Keratinocyte (primary cell): ENCODE measurements around the gene NAXE. TPM values are rescaled to one million over a fixed set of nuclear protein-coding genes. Genes with fewer than 3 reads are reported as not detected.
A peak's percentile ranks its signal among the peaks of the same experiment; 100 is the strongest.

Source experiments
- DNase-seq: peaks from one replicate; pipeline ENCODE4 v3.0.0-alpha.2; 2011; ENCODE audit warnings: low read depth, missing footprints, low spot score
- FAIRE-seq: peaks from 2 replicates; lab custom pipeline; 2011; peaks lifted over from hg19 to GRCh38; lab: Jason Lieb, UNC
- H2AFZ ChIP-seq: 2 replicates; pipeline ENCODE4 v1.6.0; 2012; ENCODE audit warnings: low read length, control low read depth, inconsistent platforms; ENCODE audit not compliant: control insufficient read depth
- H3K27ac ChIP-seq: 2 replicates; pipeline ENCODE4 v1.5.1; 2011; ENCODE audit warnings: low read length; ENCODE audit not compliant: control insufficient read depth, insufficient read depth
- H3K27me3 ChIP-seq: 3 replicates; pipeline ENCODE4 v1.6.0; 2011; ENCODE audit warnings: low read length; ENCODE audit not compliant: control insufficient read depth, insufficient read depth; ENCODE audit errors: extremely low read depth
- H3K36me3 ChIP-seq, 2 experiments: 2 replicates in 1 of 2; 3 replicates in 1 of 2; pipeline ENCODE4 v1.5.1; 2011; ENCODE audit warnings: low read length in 2 of 2, mild to moderate bottlenecking in 1 of 2; ENCODE audit not compliant: control insufficient read depth in 2 of 2, insufficient read depth in 2 of 2; ENCODE audit errors: extremely low read depth in 1 of 2
- H3K4me1 ChIP-seq: 3 replicates; pipeline ENCODE4 v1.5.1; 2011; ENCODE audit warnings: low read length; ENCODE audit not compliant: control insufficient read depth, insufficient read depth; ENCODE audit errors: extremely low read depth
- H3K4me2 ChIP-seq: 3 replicates; pipeline ENCODE4 v1.6.0; 2011; ENCODE audit warnings: low read depth, low read length; ENCODE audit not compliant: control insufficient read depth, insufficient read depth; ENCODE audit errors: extremely low read depth
- H3K4me3 ChIP-seq, 3 experiments: fragments of 200-600 bp in 1 of 3; sonication (generic) in 1 of 3; 2 replicates in 2 of 3; 3 replicates in 1 of 3; pipeline ENCODE4 v1.5.1; 2011 to 2016; ENCODE audit warnings: low read length in 3 of 3, mild to moderate bottlenecking in 3 of 3, control low read depth in 2 of 3, inconsistent platforms in 1 of 3, low read depth in 1 of 3, mixed read lengths in 1 of 3, mixed run types in 1 of 3, moderate library complexity in 1 of 3; ENCODE audit not compliant: control insufficient read depth in 2 of 3, insufficient read depth in 2 of 3; ENCODE audit errors: extremely low read depth in 1 of 3
- H3K79me2 ChIP-seq: 2 replicates; pipeline ENCODE4 v1.6.0; 2012; ENCODE audit warnings: low read length; ENCODE audit not compliant: control insufficient read depth, insufficient read depth
- H3K9ac ChIP-seq: 3 replicates; pipeline ENCODE4 v1.6.0; 2011; ENCODE audit warnings: low read length; ENCODE audit not compliant: control insufficient read depth, insufficient read depth; ENCODE audit errors: extremely low read depth
- H3K9me1 ChIP-seq: 3 replicates; pipeline ENCODE4 v1.6.0; 2011; ENCODE audit warnings: low read length; ENCODE audit not compliant: control insufficient read depth, insufficient read depth; ENCODE audit errors: extremely low read depth
- H3K9me3 ChIP-seq: 2 replicates; pipeline ENCODE4 v1.5.1; 2012; ENCODE audit warnings: low read depth, low read length; ENCODE audit not compliant: control insufficient read depth
- H4K20me1 ChIP-seq: 3 replicates; pipeline ENCODE4 v1.6.0; 2011; ENCODE audit warnings: low read length; ENCODE audit not compliant: control insufficient read depth, insufficient read depth; ENCODE audit errors: extremely low read depth
- CTCF ChIP-seq, 3 experiments: IDR thresholded peaks in 1 of 3; conservative IDR thresholded peaks in 1 of 3; optimal IDR thresholded peaks in 1 of 3; 2 replicates in 2 of 3; 3 replicates in 1 of 3; pipeline versions ENCODE3 to v1.5.1; 2011; ENCODE audit warnings: low read length in 3 of 3, mild to moderate bottlenecking in 3 of 3, moderate library complexity in 2 of 3, control low read depth in 1 of 3, inconsistent platforms in 1 of 3; ENCODE audit not compliant: insufficient read depth in 2 of 3; ENCODE audit errors: extremely low read depth in 1 of 3
- EZH2 ChIP-seq: IDR thresholded peaks from one replicate; pipeline ENCODE4 v1.6.1; 2012; ENCODE audit warnings: inconsistent platforms, mild to moderate bottlenecking, low read length, moderate library complexity
- dilution Hi-C: fragments of 300-500 bp; cut with MboI; formaldehyde crosslinking; loops from one replicate; pipeline ENCODE4 v1.7.0; 2020; ENCODE audit warnings: low sequenced_read_pairs; ENCODE audit not compliant: extremely low pct_ligation_motif_present
- polyA plus RNA-seq, 5 experiments: library from polyadenylated mRNA; depleted of rRNA in 3 of 5; stranded (reverse) in 3 of 5; stranded (forward) in 1 of 5; unstranded in 1 of 5; fragments of >200 nt; gene quantifications; 1 replicate in 1 of 5; 2 replicates in 3 of 5; 3 replicates in 1 of 5; pipeline versions ENCODE4 v1.2.1 to v1.2.3, GENCODE V29; 2011 to 2012; ENCODE audit warnings: missing spikeins in 2 of 5, low read depth in 1 of 5, low replicate concordance in 1 of 5

NAXE gene
- polyA plus RNA-seq, 1 donor (not counting 4 experiments of a cell fraction or from before 2014, with no cell fraction given) = 74.7 TPM

DNA sequence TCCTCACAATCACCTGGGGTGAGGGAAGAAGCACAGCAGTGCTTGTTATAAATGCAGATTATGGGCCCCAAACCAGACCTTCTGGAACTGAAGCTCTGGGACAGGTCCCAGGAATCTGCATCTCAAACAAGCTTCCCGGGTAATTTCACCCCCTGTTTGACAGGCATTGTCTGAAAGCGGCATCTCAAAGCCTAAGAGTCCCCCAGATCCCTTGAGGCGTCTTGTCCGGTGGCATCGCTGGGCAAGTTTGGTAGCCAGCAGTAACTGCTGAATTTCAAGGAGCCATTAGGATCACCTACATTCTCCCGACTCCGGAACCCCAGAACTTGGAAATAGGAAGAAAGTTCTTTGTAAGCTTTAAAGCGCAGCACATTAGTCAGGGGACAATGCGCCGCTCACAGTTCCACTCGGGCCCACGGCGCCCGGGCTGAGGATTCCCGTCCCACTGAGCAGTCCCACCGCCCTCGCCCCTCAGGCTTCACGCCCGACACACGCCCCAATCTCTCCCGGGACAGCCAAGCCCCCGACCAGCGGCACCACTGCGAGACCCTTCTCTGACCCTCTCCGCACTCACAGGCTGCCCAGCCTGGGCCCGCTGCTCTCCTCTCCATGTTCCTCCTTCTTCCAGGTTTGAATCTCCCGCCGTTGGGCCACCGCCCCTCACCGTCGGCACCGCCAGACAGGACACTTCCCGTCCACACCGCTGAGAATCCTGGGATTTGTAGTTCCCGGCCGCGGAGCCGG, 19.5 kb upstream of the NAXE start, which contains the start of gene IQGAP3:
IQGAP3 (minus strand) TSS at position 647 of the 744 bp plus-strand sequence; CDS start at position 611, 36 bp downstream.
- Histone ChIP-seq H3K27me3 (no peaks in the 10 kb centered on the region), H3K4me3 (peak within 1 kb of the TSS; percentile 56 to 87 (median 74)), H3K9me1 (no peaks in the 10 kb centered on the region), H3K79me2 (peaks cover 20% of the 10 kb centered on the region), H3K36me3 (peaks cover 0 to 5% of the 10 kb centered on the region in 2 experiments), H3K9me3 (no peaks in the 10 kb centered on the region), H3K27ac (peak within 1 kb of the TSS; percentile 88), H3K9ac (peak within 1 kb of the TSS; percentile 84), H3K4me1 (peaks cover 19% of the 10 kb centered on the region), H3K4me2 (peak within 1 kb of the TSS; percentile 98), H2AFZ (peak within 1 kb of the TSS; percentile 73), H4K20me1 (no peaks in the 10 kb centered on the region)
- TF ChIP-seq EZH2 = no peak
- TF ChIP-seq CTCF (optimal IDR thresholded peaks at IDR 0.05 in 1 of 3, IDR thresholded peaks at IDR 0.05 in 1 of 3, conservative IDR thresholded peaks at IDR 0.05 in 1 of 3; ENCODE audit: extremely low read depth in 1 of 3, insufficient read depth in 2 of 3, low read length in 3 of 3) = no peak
- FAIRE-seq = no peak
- dilution Hi-C loops = no loop called here
- no peak for DNase-seq

DNA sequence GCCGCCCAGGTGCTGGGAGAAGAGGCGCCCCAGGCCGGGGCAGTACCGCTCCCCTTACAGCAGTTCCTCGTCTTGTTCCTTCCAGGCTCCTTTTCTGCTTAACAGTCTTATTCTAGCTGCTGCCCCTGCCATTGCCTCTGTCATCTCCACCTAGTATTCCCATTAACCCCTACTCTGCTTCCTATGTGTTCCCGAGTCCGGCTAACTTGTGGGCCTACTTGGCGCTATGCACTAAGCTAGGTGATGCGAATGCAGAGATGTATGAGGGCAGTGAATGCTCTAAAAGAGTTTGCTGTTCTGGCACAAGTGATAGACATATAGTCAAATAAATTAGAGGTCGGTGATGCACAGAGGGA, 18.9 kb upstream of the NAXE start:
- Histone ChIP-seq H3K9me1 (no peaks in the 10 kb centered on the region), H3K4me1 (peaks cover 19% of the 10 kb centered on the region), H3K36me3 (peaks cover 0 to 3% of the 10 kb centered on the region in 2 experiments), H3K9me3 (no peaks in the 10 kb centered on the region), H2AFZ (peak overlapping the region; percentile 24), H4K20me1 (no peaks in the 10 kb centered on the region), H3K9ac (peak overlapping the region; percentile 84), H3K27me3 (no peaks in the 10 kb centered on the region), H3K27ac (no peak overlapping the region), H3K4me2 (peak overlapping the region; percentile 98), H3K79me2 (peaks cover 20% of the 10 kb centered on the region), H3K4me3 (peak overlapping the region; percentile 56 to 87 (median 74))
- TF ChIP-seq CTCF (optimal IDR thresholded peaks at IDR 0.05 in 1 of 3, IDR thresholded peaks at IDR 0.05 in 1 of 3, conservative IDR thresholded peaks at IDR 0.05 in 1 of 3; ENCODE audit: extremely low read depth in 1 of 3, insufficient read depth in 2 of 3, low read length in 3 of 3) (no peak), EZH2 (no peak)
- dilution Hi-C loops = no loop called here
- DNase-seq (no peak), FAIRE-seq (no peak)
